HCT116 (cell line): ENCODE measurements around the gene DDX10. TPM values are rescaled to one million over a fixed set of nuclear protein-coding genes. Genes with fewer than 3 reads are reported as not detected.
"Not testable (repeated sequence)": the region's sequence is repeated elsewhere in the genome, so short reads cannot be mapped to it uniquely, and the experiment has no call there.

Experiments used
- ATAC-seq: fragments of 200-7000 bp; cut with Tn5 transposase; 2 replicates; pipeline ENCODE4 v1.9.1; 2020; ENCODE audit warnings: mild to moderate bottlenecking, moderate library complexity
- BruUV-seq: library from RNA; stranded (reverse); fragments of 400-500 nt; replicated peaks from 2 replicates; lab custom pipeline; 2021; lab: Mats Ljungman, UMichigan
- CTCF ChIA-PET: fragments of 300-600 bp; sonication (Branson Sonifier 250); formaldehyde crosslinking; loops from one replicate; lab custom pipeline; 2021; ENCODE audit warnings: antibody characterized with exemption; lab: Charles Lee
- POLR2A ChIA-PET: fragments of 300-600, 350-600 bp; sonication (Branson Sonifier 250); formaldehyde crosslinking; loops from one replicate; lab custom pipeline; 2021; ENCODE audit warnings: antibody characterized with exemption; lab: Charles Lee
- RAD21 ChIA-PET, 2 experiments: fragments of 300-600 bp; sonication (Branson Sonifier 250); formaldehyde crosslinking; loops; one replicate each; lab custom pipeline; 2023; ENCODE audit warnings: low total read pairs in 2 of 2; ENCODE audit not compliant: uncharacterized antibody in 2 of 2, unreplicated experiment in 2 of 2, low non-redundant PET in 1 of 2; lab: Charles Lee
- DNase-seq: peaks from one replicate; pipeline ENCODE4 v3.0.0-alpha.2; 2010; ENCODE audit warnings: low read depth, low spot score
- H2AFZ ChIP-seq: fragments of 200-600 bp; shearing (Covaris generic), sonication (generic); 2 replicates; pipeline ENCODE4 v1.6.1; 2017; ENCODE audit warnings: low read depth, mixed run types, mixed read lengths, antibody characterized with exemption, low read length; ENCODE audit not compliant: poor library complexity, severe bottlenecking
- H3K27ac ChIP-seq: 2 replicates; pipeline ENCODE4 v1.5.1; 2012; ENCODE audit warnings: low read depth, low read length
- H3K27me3 ChIP-seq: fragments of 200-600 bp; sonication (generic); 2 replicates; pipeline ENCODE4 v1.6.1; 2016; ENCODE audit warnings: mixed run types, low read length, mixed read lengths; ENCODE audit not compliant: insufficient read depth
- H3K36me3 ChIP-seq, 2 experiments: fragments of 200-500 bp in 1 of 2; fragments of 200-600 bp in 1 of 2; sonication (Bioruptor generic) in 1 of 2; sonication (generic) in 1 of 2; 2 replicates each; pipeline versions ENCODE4 v1.5.1 to v1.6.1; 2014 to 2016; ENCODE audit warnings: low read length in 2 of 2, inconsistent platforms in 1 of 2, mixed read lengths in 1 of 2, mixed run types in 1 of 2; ENCODE audit not compliant: insufficient read depth in 2 of 2, control insufficient read depth in 1 of 2
- H3K4me1 ChIP-seq, 2 experiments: fragments of 200-600 bp in 1 of 2; sonication (generic) in 1 of 2; 2 replicates each; pipeline versions ENCODE4 v1.5.1 to v1.6.1; 2012 to 2017; ENCODE audit warnings: low read length in 2 of 2, inconsistent platforms in 1 of 2, mild to moderate bottlenecking in 1 of 2, mixed read lengths in 1 of 2, mixed run types in 1 of 2, moderate library complexity in 1 of 2; ENCODE audit not compliant: insufficient read depth in 2 of 2, control insufficient read depth in 1 of 2
- H3K4me2 ChIP-seq: fragments of 200-600 bp; sonication (generic); 2 replicates; pipeline ENCODE4 v1.6.1; 2017; ENCODE audit warnings: mixed run types, low read length, mixed read lengths
- H3K4me3 ChIP-seq, 2 experiments: fragments of 200-600 bp in 1 of 2; sonication (generic) in 1 of 2; replicated peaks in 1 of 2; 2 replicates each; pipeline ENCODE4 v1.5.1; 2011 to 2016; ENCODE audit warnings: low read length in 2 of 2, control low read depth in 1 of 2, low read depth in 1 of 2, mild to moderate bottlenecking in 1 of 2, mixed read lengths in 1 of 2, mixed run types in 1 of 2
- H3K79me2 ChIP-seq: fragments of 200-600 bp; sonication (generic); 2 replicates; pipeline ENCODE4 v1.6.1; 2017; ENCODE audit warnings: mild to moderate bottlenecking, mixed run types, low read length, moderate library complexity, mixed read lengths; ENCODE audit not compliant: insufficient read depth
- H3K9ac ChIP-seq: fragments of 200-600 bp; sonication (generic); 2 replicates; pipeline ENCODE4 v1.6.1; 2016; ENCODE audit warnings: low read length, mixed read lengths
- H3K9me2 ChIP-seq: fragments of 200-600 bp; sonication (generic), shearing (Covaris generic); 2 replicates; pipeline ENCODE4 v1.6.1; 2017; ENCODE audit warnings: mixed run types, mild to moderate bottlenecking, moderate library complexity; ENCODE audit not compliant: insufficient read depth
- H3K9me3 ChIP-seq, 2 experiments: fragments of 200-500 bp in 1 of 2; fragments of 200-600 bp in 1 of 2; sonication (Bioruptor generic) in 1 of 2; sonication (generic) in 1 of 2; 2 replicates each; pipeline ENCODE4 v1.6.1; 2014 to 2017; ENCODE audit warnings: low read length in 2 of 2, mixed read lengths in 2 of 2, inconsistent platforms in 1 of 2, low read depth in 1 of 2, mild to moderate bottlenecking in 1 of 2, mixed run types in 1 of 2, moderate library complexity in 1 of 2; ENCODE audit not compliant: control insufficient read depth in 1 of 2, insufficient read depth in 1 of 2
- H4K20me1 ChIP-seq: fragments of 200-600 bp; sonication (generic), shearing (Covaris generic); 2 replicates; pipeline ENCODE4 v1.6.1; 2017; ENCODE audit warnings: mixed run types, mild to moderate bottlenecking, moderate library complexity; ENCODE audit not compliant: insufficient read depth
- ATF3 ChIP-seq: IDR thresholded peaks from 2 replicates; pipeline ENCODE4 v1.6.1; 2012
- CBX3 ChIP-seq: IDR thresholded peaks from 2 replicates; pipeline ENCODE4 v1.6.1; 2012; ENCODE audit warnings: low read depth
- EGR1 ChIP-seq: IDR thresholded peaks from 2 replicates; pipeline ENCODE4 v1.6.1; 2012; ENCODE audit warnings: low read depth
- ELF1 ChIP-seq: IDR thresholded peaks from 2 replicates; pipeline ENCODE4 v1.6.1; 2012; ENCODE audit warnings: low read depth, borderline replicate concordance
- EZH2phosphoT487 ChIP-seq: fragments of 200-600 bp; IDR thresholded peaks from 2 replicates; pipeline ENCODE4 v1.6.1; 2018; ENCODE audit warnings: antibody characterized with exemption, borderline replicate concordance
- JUND ChIP-seq: IDR thresholded peaks from 2 replicates; pipeline ENCODE4 v1.6.1; 2012
- MAX ChIP-seq: IDR thresholded peaks from 2 replicates; pipeline ENCODE4 v1.6.1; 2012
- POLR2A ChIP-seq: IDR thresholded peaks from 2 replicates; pipeline ENCODE4 v1.7.0; 2011; ENCODE audit warnings: borderline replicate concordance; ENCODE audit not compliant: insufficient read depth, insufficient read length; ENCODE audit errors: extremely low read depth
- POLR2AphosphoS5 ChIP-seq: IDR thresholded peaks from 2 replicates; pipeline ENCODE4 v1.6.1; 2011; ENCODE audit warnings: mild to moderate bottlenecking, low read depth, low read length, moderate library complexity
- RAD21 ChIP-seq: IDR thresholded peaks from 2 replicates; pipeline ENCODE4 v1.6.1; 2012; ENCODE audit warnings: low read depth, mild to moderate bottlenecking
- SP1 ChIP-seq: IDR thresholded peaks from 2 replicates; pipeline ENCODE4 v1.6.1; 2012; ENCODE audit warnings: low read depth
- SRF ChIP-seq: IDR thresholded peaks from 2 replicates; pipeline ENCODE4 v1.6.1; 2012; ENCODE audit warnings: low read depth
- TCF7L2 ChIP-seq: IDR thresholded peaks from 2 replicates; pipeline ENCODE4 v1.7.0; 2011; ENCODE audit warnings: borderline replicate concordance, inconsistent platforms; ENCODE audit not compliant: insufficient read depth, insufficient read length; ENCODE audit errors: extremely low read depth
- YY1 ChIP-seq: IDR thresholded peaks from 2 replicates; pipeline ENCODE4 v1.6.1; 2011; ENCODE audit warnings: low read length, low read depth, moderate library complexity, mild to moderate bottlenecking; ENCODE audit not compliant: insufficient replicate concordance; ENCODE audit errors: extremely low read depth
- ZFX ChIP-seq: fragments of 450-650 bp; IDR thresholded peaks from 2 replicates; pipeline ENCODE4 v1.6.1; 2017
- intact Hi-C: fragments of 100-400 bp; cut with micrococcal nuclease; formaldehyde crosslinking; loops from 2 replicates; pipeline ENCODE4 v1.10.0; 2022
- total RNA-seq: library from RNA; stranded (reverse); gene quantifications from one replicate; pipeline ENCODE4 v1.2.1, GENCODE V29; 2021; ENCODE audit not compliant: unreplicated experiment
- TF ChIP-seq, protein P1 (sequence below): IDR thresholded peaks from 2 replicates; pipeline ENCODE4 v1.6.1; 2012; ENCODE audit warnings: low read depth
- TF ChIP-seq, protein P2 (sequence below), 3 experiments: fragments of 200-600 bp in 1 of 3; sonication (generic) in 1 of 3; IDR thresholded peaks in 2 of 3; conservative IDR thresholded peaks in 1 of 3; 2 replicates each; pipeline ENCODE4 v1.5.1; 2012 to 2017; ENCODE audit warnings: low read depth in 2 of 3, low read length in 2 of 3, antibody characterized with exemption in 1 of 3, borderline replicate concordance in 1 of 3, control low read depth in 1 of 3, mild to moderate bottlenecking in 1 of 3, mixed read lengths in 1 of 3, mixed run types in 1 of 3, moderate library complexity in 1 of 3; ENCODE audit not compliant: insufficient read depth in 1 of 3

DDX10 gene
- total RNA-seq, 1 experiment from 2014 or later = 66.5 TPM

- H3K4me2 ChIP-seq, RAD21 ChIA-PET, POLR2A ChIA-PET, ATAC-seq, H3K27me3 ChIP-seq, H3K9me3 ChIP-seq, H3K27ac ChIP-seq, H2AFZ ChIP-seq, H3K9ac ChIP-seq, intact Hi-C loops, H3K36me3 ChIP-seq, H3K4me1 ChIP-seq, DNase-seq, BruUV-seq, H3K4me3 ChIP-seq, H4K20me1 ChIP-seq, H3K9me2 ChIP-seq, H3K79me2 ChIP-seq: not testable (repeated sequence)
- CTCF ChIA-PET = interaction anchor here (0.9 kb wide), 1 partner anchor 12 kb away, joined by 3 read pairs; no protein-coding TSS in a partner anchor
These were observed 23.1 kb upstream of the DDX10 start for GRCh38 chr11:108641752-108642151.

DNA sequence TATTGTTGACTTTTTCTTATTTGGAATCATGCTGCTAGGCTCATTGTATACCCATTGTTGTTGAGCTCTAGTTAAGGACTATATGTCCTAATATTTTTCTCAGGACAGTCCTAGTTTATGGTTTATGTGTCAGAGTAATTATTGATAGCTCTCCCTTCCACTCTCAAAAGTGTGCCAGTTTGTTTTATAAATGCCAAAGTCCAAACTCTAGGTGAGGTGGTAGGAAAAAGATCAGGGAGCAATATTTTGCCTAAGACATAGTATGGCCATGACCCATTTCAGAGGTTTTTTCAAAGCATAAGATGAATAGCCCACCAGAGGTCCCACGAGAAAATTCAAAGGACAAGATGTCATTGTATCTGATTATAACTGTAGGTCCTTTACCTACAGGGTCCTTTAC, 20.9 kb upstream of the DDX10 start:
- H3K4me2 ChIP-seq = no peak overlapping the region
- intact Hi-C loops = no loop called here
- POLR2A ChIA-PET = no interaction called here
- RAD21 ChIA-PET = no interaction called here
- ATAC-seq (no peak), DNase-seq (no peak)
- no peak overlapping the region for H3K9ac ChIP-seq
- H4K20me1 ChIP-seq = no peaks in the 10 kb centered on the region
- H3K27ac ChIP-seq = no peak overlapping the region
- peaks cover 0 to 4% of the 10 kb centered on the region in 2 experiments; a peak in 2 of 4 replicates for H3K4me1 ChIP-seq
- CTCF ChIA-PET = no interaction called here
- no peaks in the 10 kb centered on the region for H3K9me3 ChIP-seq
- no TSS peak for BruUV-seq
- no peaks in the 10 kb centered on the region for H3K27me3 ChIP-seq
- no peak overlapping the region for H3K4me3 ChIP-seq
- no peak overlapping the region for H2AFZ ChIP-seq
- no peaks in the 10 kb centered on the region for H3K9me2 ChIP-seq
- H3K36me3 ChIP-seq = no peaks in the 10 kb centered on the region
- H3K79me2 ChIP-seq = no peaks in the 10 kb centered on the region
- TF ChIP-seq CBX3 (no peak), POLR2AphosphoS5 (no peak), TCF7L2 (no peak), RAD21 (no peak), EZH2phosphoT487 (no peak), MAX (no peak), POLR2A (no peak), JUND (no peak), ELF1 (no peak), EGR1 (no peak), SRF (no peak), ATF3 (no peak), ZFX (no peak), YY1 (no peak), SP1 (no peak)
- TF ChIP-seq, protein P1, sequence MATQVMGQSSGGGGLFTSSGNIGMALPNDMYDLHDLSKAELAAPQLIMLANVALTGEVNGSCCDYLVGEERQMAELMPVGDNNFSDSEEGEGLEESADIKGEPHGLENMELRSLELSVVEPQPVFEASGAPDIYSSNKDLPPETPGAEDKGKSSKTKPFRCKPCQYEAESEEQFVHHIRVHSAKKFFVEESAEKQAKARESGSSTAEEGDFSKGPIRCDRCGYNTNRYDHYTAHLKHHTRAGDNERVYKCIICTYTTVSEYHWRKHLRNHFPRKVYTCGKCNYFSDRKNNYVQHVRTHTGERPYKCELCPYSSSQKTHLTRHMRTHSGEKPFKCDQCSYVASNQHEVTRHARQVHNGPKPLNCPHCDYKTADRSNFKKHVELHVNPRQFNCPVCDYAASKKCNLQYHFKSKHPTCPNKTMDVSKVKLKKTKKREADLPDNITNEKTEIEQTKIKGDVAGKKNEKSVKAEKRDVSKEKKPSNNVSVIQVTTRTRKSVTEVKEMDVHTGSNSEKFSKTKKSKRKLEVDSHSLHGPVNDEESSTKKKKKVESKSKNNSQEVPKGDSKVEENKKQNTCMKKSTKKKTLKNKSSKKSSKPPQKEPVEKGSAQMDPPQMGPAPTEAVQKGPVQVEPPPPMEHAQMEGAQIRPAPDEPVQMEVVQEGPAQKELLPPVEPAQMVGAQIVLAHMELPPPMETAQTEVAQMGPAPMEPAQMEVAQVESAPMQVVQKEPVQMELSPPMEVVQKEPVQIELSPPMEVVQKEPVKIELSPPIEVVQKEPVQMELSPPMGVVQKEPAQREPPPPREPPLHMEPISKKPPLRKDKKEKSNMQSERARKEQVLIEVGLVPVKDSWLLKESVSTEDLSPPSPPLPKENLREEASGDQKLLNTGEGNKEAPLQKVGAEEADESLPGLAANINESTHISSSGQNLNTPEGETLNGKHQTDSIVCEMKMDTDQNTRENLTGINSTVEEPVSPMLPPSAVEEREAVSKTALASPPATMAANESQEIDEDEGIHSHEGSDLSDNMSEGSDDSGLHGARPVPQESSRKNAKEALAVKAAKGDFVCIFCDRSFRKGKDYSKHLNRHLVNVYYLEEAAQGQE = no peak
- TF ChIP-seq, protein P2, sequence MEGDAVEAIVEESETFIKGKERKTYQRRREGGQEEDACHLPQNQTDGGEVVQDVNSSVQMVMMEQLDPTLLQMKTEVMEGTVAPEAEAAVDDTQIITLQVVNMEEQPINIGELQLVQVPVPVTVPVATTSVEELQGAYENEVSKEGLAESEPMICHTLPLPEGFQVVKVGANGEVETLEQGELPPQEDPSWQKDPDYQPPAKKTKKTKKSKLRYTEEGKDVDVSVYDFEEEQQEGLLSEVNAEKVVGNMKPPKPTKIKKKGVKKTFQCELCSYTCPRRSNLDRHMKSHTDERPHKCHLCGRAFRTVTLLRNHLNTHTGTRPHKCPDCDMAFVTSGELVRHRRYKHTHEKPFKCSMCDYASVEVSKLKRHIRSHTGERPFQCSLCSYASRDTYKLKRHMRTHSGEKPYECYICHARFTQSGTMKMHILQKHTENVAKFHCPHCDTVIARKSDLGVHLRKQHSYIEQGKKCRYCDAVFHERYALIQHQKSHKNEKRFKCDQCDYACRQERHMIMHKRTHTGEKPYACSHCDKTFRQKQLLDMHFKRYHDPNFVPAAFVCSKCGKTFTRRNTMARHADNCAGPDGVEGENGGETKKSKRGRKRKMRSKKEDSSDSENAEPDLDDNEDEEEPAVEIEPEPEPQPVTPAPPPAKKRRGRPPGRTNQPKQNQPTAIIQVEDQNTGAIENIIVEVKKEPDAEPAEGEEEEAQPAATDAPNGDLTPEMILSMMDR (IDR thresholded peaks at IDR 0.05 in 2 of 3, conservative IDR thresholded peaks at IDR 0.05 in 1 of 3; ENCODE audit: borderline replicate concordance in 1 of 3, insufficient read depth in 1 of 3, low read depth in 2 of 3, low read length in 2 of 3) = no peak
